Stimulated activated CD4-positive, alpha-beta T cell treated with anti-CD3 and anti-CD28 coated beads, Interleukin-1b, Interleukin-23, amount 100 ng/mL, for 48 hours (primary cell): ENCODE measurements around the gene DENND6B.
A peak's percentile ranks its signal among the peaks of the same experiment; 100 is the strongest.
"Not testable (repeated sequence)": the region's sequence is repeated elsewhere in the genome, so short reads cannot be mapped to it uniquely, and the experiment has no call there.

Experiments used
- DNase-seq: peaks from one replicate; pipeline ENCODE4 v3.0.0-alpha.2; 2020

Gene DENND6B

GRCh38 chr22:50326956-50327710 is at the start of gene DENND6B:
DENND6B (minus strand) TSS chr22:50327012; CDS start chr22:50326988, 24 bp downstream.
- peak; percentile 58 for DNase-seq

- DNase-seq, result no peak
Measured at GRCh38 chr22:50376085-50376651, 49.4 kb upstream of the DENND6B start.

- no peak for DNase-seq
Measured at GRCh38 chr22:50371101-50371648, 44.4 kb upstream of the DENND6B start.

GRCh38 chr22:50367778-50368500 is 41.1 kb upstream of the DENND6B start:
- no peak for DNase-seq

- not testable (repeated sequence) for DNase-seq
Measured at GRCh38 chr22:50363803-50364194, 37.0 kb upstream of the DENND6B start.

- DNase-seq, result no peak
Measured at GRCh38 chr22:50363166-50363802, 36.5 kb upstream of the DENND6B start.

- no peak for DNase-seq
Measured at GRCh38 chr22:50361688-50362087, 34.9 kb upstream of the DENND6B start.

- no peak for DNase-seq
Measured at GRCh38 chr22:50361222-50361621, 34.4 kb upstream of the DENND6B start.

GRCh38 chr22:50360578-50360977 is 33.8 kb upstream of the DENND6B start:
- no peak for DNase-seq

GRCh38 chr22:50357756-50358155 is 30.9 kb upstream of the DENND6B start:
- DNase-seq, result no peak

- DNase-seq, result no peak
Measured at GRCh38 chr22:50357222-50357621, 30.4 kb upstream of the DENND6B start.

GRCh38 chr22:50356186-50356585 is 29.4 kb upstream of the DENND6B start:
- DNase-seq, result no peak

GRCh38 chr22:50348058-50348457 is 21.2 kb upstream of the DENND6B start:
- DNase-seq, result no peak

GRCh38 chr22:50347157-50347556 is 20.3 kb upstream of the DENND6B start:
- no peak for DNase-seq

GRCh38 chr22:50346470-50346869 is 19.7 kb upstream of the DENND6B start:
- no peak for DNase-seq

GRCh38 chr22:50343541-50343935 is 16.7 kb upstream of the DENND6B start:
- no peak for DNase-seq

- DNase-seq, result peak; percentile 85
Measured at GRCh38 chr22:50342651-50343540, 16.1 kb upstream of the DENND6B start, which contains the start of gene PPP6R2. PPP6R2 (plus strand) TSS chr22:50343327; CDS start chr22:50393909, 50,582 bp downstream.

GRCh38 chr22:50341977-50342650 is 15.3 kb upstream of the DENND6B start:
- peak; percentile 86 for DNase-seq

- DNase-seq, result no peak
Measured at GRCh38 chr22:50339945-50340879, 13.4 kb upstream of the DENND6B start.

- no peak for DNase-seq
Measured at GRCh38 chr22:50338860-50339462, 12.1 kb upstream of the DENND6B start.
